IPS-18c (cell line): ENCODE results near the gene SYNDIG1.
"Not testable (repeated sequence)": the region's sequence is repeated elsewhere in the genome, so short reads cannot be mapped to it uniquely, and the experiment has no call there.

ENCODE experiments used
- H3K4me3 ChIP-seq: 2 replicates; pipeline ENCODE4 v1.7.0; 2013; ENCODE audit warnings: low read depth, mild to moderate bottlenecking, low read length, moderate library complexity; ENCODE audit not compliant: insufficient read depth
- H3K9me3 ChIP-seq: one replicate; pipeline ENCODE4 v1.6.1; 2013; ENCODE audit warnings: mild to moderate bottlenecking, low read length, moderate library complexity; ENCODE audit not compliant: control insufficient read depth, insufficient read depth

Gene SYNDIG1

GRCh38 chr20:24617080-24617432, 147.6 kb downstream of the SYNDIG1 start:
- Histone ChIP-seq H3K4me3 (no peak overlapping the region), H3K9me3 (peaks cover 2% of the 10 kb centered on the region)

- peaks cover 2% of the 10 kb centered on the region for H3K9me3 ChIP-seq
- no peak overlapping the region for H3K4me3 ChIP-seq
Observed at GRCh38 chr20:24617757-24618450, 148.5 kb downstream of the SYNDIG1 start.

- Histone ChIP-seq H3K4me3 (no peak overlapping the region), H3K9me3 (peaks cover 2% of the 10 kb centered on the region)
Observed at GRCh38 chr20:24618739-24619138, 149.3 kb downstream of the SYNDIG1 start.

- no peak overlapping the region for H3K4me3 ChIP-seq
Observed at GRCh38 chr20:24619212-24619611, 149.8 kb downstream of the SYNDIG1 start.

GRCh38 chr20:24620937-24621519, 151.6 kb downstream of the SYNDIG1 start:
- H3K4me3 ChIP-seq, result no peak overlapping the region
- H3K9me3 ChIP-seq, result peaks cover 2% of the 10 kb centered on the region

More at GRCh38 chr20:24619212-24619611, 149.8 kb downstream of the SYNDIG1 start:
- H3K9me3 ChIP-seq, result peaks cover 2% of the 10 kb centered on the region

GRCh38 chr20:24622856-24623255, 153.4 kb downstream of the SYNDIG1 start:
- no peak overlapping the region for H3K4me3 ChIP-seq
- H3K9me3 ChIP-seq, result no peaks in the 10 kb centered on the region

GRCh38 chr20:24626141-24626540, 156.7 kb downstream of the SYNDIG1 start:
- not testable (repeated sequence) for H3K9me3 ChIP-seq, H3K4me3 ChIP-seq

GRCh38 chr20:24627291-24627690, 157.9 kb downstream of the SYNDIG1 start:
- no peaks in the 10 kb centered on the region for H3K9me3 ChIP-seq
- no peak overlapping the region for H3K4me3 ChIP-seq

GRCh38 chr20:24627926-24628325, 158.5 kb downstream of the SYNDIG1 start:
- no peak overlapping the region for H3K4me3 ChIP-seq
- no peaks in the 10 kb centered on the region for H3K9me3 ChIP-seq

- H3K4me3 ChIP-seq, result no peak overlapping the region
- no peaks in the 10 kb centered on the region for H3K9me3 ChIP-seq
Observed at GRCh38 chr20:24628985-24629384, 159.6 kb downstream of the SYNDIG1 start.

- no peaks in the 10 kb centered on the region for H3K9me3 ChIP-seq
- no peak overlapping the region for H3K4me3 ChIP-seq
Observed at GRCh38 chr20:24629668-24630067, 160.2 kb downstream of the SYNDIG1 start.

- H3K9me3 ChIP-seq, result no peaks in the 10 kb centered on the region
- no peak overlapping the region for H3K4me3 ChIP-seq
Observed at GRCh38 chr20:24630486-24631172, 161.2 kb downstream of the SYNDIG1 start.

- Histone ChIP-seq H3K4me3 (no peak overlapping the region), H3K9me3 (no peaks in the 10 kb centered on the region)
Observed at GRCh38 chr20:24631173-24631505, 161.7 kb downstream of the SYNDIG1 start.

- H3K4me3 ChIP-seq, result no peak overlapping the region
- no peaks in the 10 kb centered on the region for H3K9me3 ChIP-seq
Observed at GRCh38 chr20:24632581-24632980, 163.2 kb downstream of the SYNDIG1 start.

- Histone ChIP-seq H3K4me3 (no peak overlapping the region), H3K9me3 (no peaks in the 10 kb centered on the region)
Observed at GRCh38 chr20:24633026-24633425, 163.6 kb downstream of the SYNDIG1 start.

- H3K4me3 ChIP-seq, result no peak overlapping the region
- H3K9me3 ChIP-seq, result no peaks in the 10 kb centered on the region
Observed at GRCh38 chr20:24633521-24633920, 164.1 kb downstream of the SYNDIG1 start.

- Histone ChIP-seq H3K4me3 (no peak overlapping the region), H3K9me3 (no peaks in the 10 kb centered on the region)
Observed at GRCh38 chr20:24634855-24635254, 165.4 kb downstream of the SYNDIG1 start.

- Histone ChIP-seq H3K9me3 (no peaks in the 10 kb centered on the region), H3K4me3 (no peak overlapping the region)
Observed at GRCh38 chr20:24636626-24637025, 167.2 kb downstream of the SYNDIG1 start.
